Neuronal stem cell (in vitro differentiated cells): ENCODE data around the gene ALG9.

Experiments
- DNase-seq: peaks from one replicate; pipeline ENCODE4 v3.0.0-alpha.2; 2013; ENCODE audit warnings: low spot score
- H2AFZ ChIP-seq: one replicate; pipeline ENCODE4 v1.6.1; 2013; ENCODE audit warnings: mild to moderate bottlenecking, low read length, inconsistent platforms
- H2AK5ac ChIP-seq: 2 replicates; pipeline ENCODE4 v1.6.1; 2013; ENCODE audit warnings: low read depth, mild to moderate bottlenecking, inconsistent platforms, low read length, moderate library complexity, mixed read lengths
- H2BK120ac ChIP-seq: 2 replicates; pipeline ENCODE4 v1.6.1; 2013; ENCODE audit warnings: low read depth, mild to moderate bottlenecking, inconsistent platforms, low read length, moderate library complexity, mixed read lengths
- H2BK12ac ChIP-seq: one replicate; pipeline ENCODE4 v1.6.1; 2013; ENCODE audit warnings: low read length, inconsistent platforms
- H2BK15ac ChIP-seq: 2 replicates; pipeline ENCODE4 v1.6.1; 2013; ENCODE audit warnings: mild to moderate bottlenecking, low read length, inconsistent platforms, mixed read lengths
- H2BK5ac ChIP-seq: one replicate; pipeline ENCODE4 v1.6.1; 2013; ENCODE audit warnings: inconsistent platforms, mild to moderate bottlenecking, low read length, moderate library complexity
- H3K14ac ChIP-seq: one replicate; pipeline ENCODE4 v1.6.1; 2013; ENCODE audit warnings: low read length, inconsistent platforms
- H3K18ac ChIP-seq: 2 replicates; pipeline ENCODE4 v1.6.1; 2013; ENCODE audit warnings: low read length, inconsistent platforms
- H3K23ac ChIP-seq: 2 replicates; pipeline ENCODE4 v1.6.1; 2013; ENCODE audit warnings: low read depth, mild to moderate bottlenecking, mixed read lengths, low read length, inconsistent platforms; ENCODE audit not compliant: poor library complexity
- H3K27ac ChIP-seq: replicated peaks from 3 replicates; pipeline ENCODE4 v1.5.1; 2013; ENCODE audit warnings: low read length, inconsistent platforms
- H3K27me3 ChIP-seq, 3 experiments: 2 replicates each; pipeline ENCODE4 v1.6.1; 2013; ENCODE audit warnings: low read length in 3 of 3, mild to moderate bottlenecking in 2 of 3, inconsistent platforms in 1 of 3, low read depth in 1 of 3, mixed read lengths in 1 of 3, moderate library complexity in 1 of 3; ENCODE audit not compliant: control insufficient read depth in 3 of 3, insufficient read depth in 3 of 3
- H3K36me3 ChIP-seq, 2 donors: replicated peaks in 1 of 2; 2 replicates each; pipeline ENCODE4 v1.6.1; 2013; ENCODE audit warnings: low read length in 2 of 2; ENCODE audit not compliant: control insufficient read depth in 2 of 2, insufficient read depth in 2 of 2
- H3K4ac ChIP-seq: 2 replicates; pipeline ENCODE4 v1.6.1; 2013; ENCODE audit warnings: inconsistent platforms, mild to moderate bottlenecking, low read length, moderate library complexity
- H3K4me1 ChIP-seq, 2 donors: 1 replicate in 1 of 2; 2 replicates in 1 of 2; pipeline ENCODE4 v1.6.1; 2013; ENCODE audit warnings: low read length in 2 of 2, low read depth in 1 of 2; ENCODE audit not compliant: control insufficient read depth in 2 of 2, insufficient read depth in 1 of 2
- H3K4me2 ChIP-seq: one replicate; pipeline ENCODE4 v1.6.1; 2013; ENCODE audit warnings: mild to moderate bottlenecking, low read length, inconsistent platforms; ENCODE audit not compliant: insufficient read depth, poor library complexity, severe bottlenecking
- H3K4me3 ChIP-seq, 2 donors: 2 replicates each; pipeline ENCODE4 v1.5.1; 2013; ENCODE audit warnings: low read length in 2 of 2, mild to moderate bottlenecking in 2 of 2, inconsistent platforms in 1 of 2, moderate library complexity in 1 of 2
- H3K79me1 ChIP-seq: one replicate; pipeline ENCODE4 v1.6.1; 2013; ENCODE audit warnings: low read depth, mild to moderate bottlenecking, inconsistent platforms, low read length, moderate library complexity
- H3K9ac ChIP-seq: one replicate; pipeline ENCODE4 v1.6.1; 2013; ENCODE audit warnings: mild to moderate bottlenecking, low read depth, low read length, inconsistent platforms; ENCODE audit not compliant: poor library complexity
- H3K9me3 ChIP-seq, 2 donors: replicated peaks in 1 of 2; 2 replicates each; pipeline versions ENCODE3 to v1.6.1; 2013; ENCODE audit warnings: low read length in 2 of 2, mild to moderate bottlenecking in 2 of 2, inconsistent platforms in 1 of 2, low read depth in 1 of 2, mixed read lengths in 1 of 2, moderate library complexity in 1 of 2; ENCODE audit not compliant: control insufficient read depth in 2 of 2, insufficient read depth in 1 of 2
- H4K8ac ChIP-seq: one replicate; pipeline ENCODE4 v1.6.1; 2013; ENCODE audit warnings: low read depth, mild to moderate bottlenecking, inconsistent platforms, low read length, moderate library complexity
- H4K91ac ChIP-seq: one replicate; pipeline ENCODE4 v1.6.1; 2013; ENCODE audit warnings: low read length, low read depth, mild to moderate bottlenecking, inconsistent platforms; ENCODE audit not compliant: poor library complexity
- WGBS, 2 donors: extraction: QIAGEN DNeasy Blood & Tissue Kit; methylation state at CpG; one replicate each; pipeline ENCODE4 v1.1.7; 2013; ENCODE audit warnings: missing lambda C conversion rate in 2 of 2, mixed read lengths in 1 of 2; ENCODE audit not compliant: insufficient read length in 2 of 2, insufficient replicate concordance in 1 of 2; ENCODE audit errors: extremely low coverage in 2 of 2; 5-methylcytosine and 5-hydroxymethylcytosine counted together

The ALG9 gene

DNA sequence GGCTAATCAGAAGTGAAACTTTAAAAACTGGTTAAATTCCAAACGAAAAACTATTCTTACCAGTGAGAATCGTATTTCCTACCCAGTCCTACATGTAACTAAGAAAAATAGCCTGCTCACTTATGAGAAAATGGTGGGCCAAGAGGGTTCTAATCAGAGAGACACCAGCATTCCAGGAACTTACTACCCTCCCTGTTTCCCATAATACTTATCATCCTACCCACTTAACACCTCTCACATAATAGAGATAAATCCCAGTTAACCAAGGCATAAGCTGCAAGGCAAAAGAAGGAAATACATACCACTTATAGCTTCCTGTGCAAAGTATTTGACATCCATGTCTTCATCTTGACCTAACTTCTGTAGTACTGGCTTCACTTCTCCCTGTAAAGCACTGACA lies 129.6 kb downstream of the ALG9 start:
- H3K4me2 ChIP-seq = no peak overlapping the region

GRCh38 chr11:111739299-111739698 lies 132.1 kb downstream of the ALG9 start:
- no peak overlapping the region for H2BK12ac ChIP-seq
- no CpG with 5 or more reads among the region's 2 CpGs for WGBS, 2 donors
- H4K91ac ChIP-seq = no peak overlapping the region
- no peaks in the 10 kb centered on the region for H3K27me3 ChIP-seq
- H3K4me3 ChIP-seq = no peak overlapping the region
- H3K4ac ChIP-seq = no peak overlapping the region
- no peak overlapping the region for H2BK120ac ChIP-seq
- H3K4me2 ChIP-seq = no peak overlapping the region
- H2BK15ac ChIP-seq = no peak overlapping the region
- no peaks in the 10 kb centered on the region for H3K9me3 ChIP-seq
- no peak overlapping the region for H3K23ac ChIP-seq
- no peak overlapping the region for H2AK5ac ChIP-seq
- no peak overlapping the region for H3K27ac ChIP-seq
- H3K14ac ChIP-seq = no peak overlapping the region
- H3K79me1 ChIP-seq = no peaks in the 10 kb centered on the region
- DNase-seq = no peak
- no peak overlapping the region for H2AFZ ChIP-seq
- no peak overlapping the region for H2BK5ac ChIP-seq
- peaks cover 10 to 42% of the 10 kb centered on the region in 2 donors for H3K36me3 ChIP-seq
- H3K18ac ChIP-seq = no peak overlapping the region
- H4K8ac ChIP-seq = no peak overlapping the region
- H3K9ac ChIP-seq = no peak overlapping the region
- H3K4me1 ChIP-seq = peaks cover 6 to 47% of the 10 kb centered on the region in 2 donors

More for the DNA sequence above, 129.6 kb downstream of the ALG9 start:
- no CpG with 5 or more reads among the region's 2 CpGs for WGBS, 2 donors
- H3K27me3 ChIP-seq = no peaks in the 10 kb centered on the region
- H2BK5ac ChIP-seq = no peak overlapping the region
- no peak overlapping the region for H4K8ac ChIP-seq
- no peak overlapping the region for H2BK12ac ChIP-seq
- H3K9me3 ChIP-seq = peaks cover 0 to 5% of the 10 kb centered on the region in 2 donors
- peaks cover 4 to 23% of the 10 kb centered on the region in 2 donors for H3K4me1 ChIP-seq
- H2BK15ac ChIP-seq = no peak overlapping the region
- no peak overlapping the region for H3K4ac ChIP-seq
- H3K4me3 ChIP-seq = no peak overlapping the region
- no peak overlapping the region for H2AK5ac ChIP-seq
- peaks cover 19 to 65% of the 10 kb centered on the region in 2 donors for H3K36me3 ChIP-seq
- no peak overlapping the region for H2AFZ ChIP-seq
- no peak overlapping the region for H3K9ac ChIP-seq
- no peak overlapping the region for H3K18ac ChIP-seq
- no peaks in the 10 kb centered on the region for H3K79me1 ChIP-seq
- no peak overlapping the region for H3K14ac ChIP-seq
- H3K23ac ChIP-seq = no peak overlapping the region
- H2BK120ac ChIP-seq = no peak overlapping the region
- no peak for DNase-seq
- H3K27ac ChIP-seq = no peak overlapping the region
- no peak overlapping the region for H4K91ac ChIP-seq

GRCh38 chr11:111737444-111738210 lies 133.8 kb downstream of the ALG9 start:
- H3K27ac ChIP-seq = no peak overlapping the region
- no peak overlapping the region for H3K4me3 ChIP-seq
- no peak overlapping the region for H3K4me2 ChIP-seq
- H3K27me3 ChIP-seq = no peaks in the 10 kb centered on the region
- no peak for DNase-seq
- H3K14ac ChIP-seq = no peak overlapping the region
- no peak overlapping the region for H4K8ac ChIP-seq
- no peak overlapping the region for H3K23ac ChIP-seq
- no peak overlapping the region for H3K4ac ChIP-seq
- no peak overlapping the region for H2BK5ac ChIP-seq
- H3K18ac ChIP-seq = no peak overlapping the region
- H3K4me1 ChIP-seq = peaks cover 15 to 62% of the 10 kb centered on the region in 2 donors
- H2BK120ac ChIP-seq = no peak overlapping the region
- no peaks in the 10 kb centered on the region for H3K9me3 ChIP-seq
- H3K79me1 ChIP-seq = no peaks in the 10 kb centered on the region
- H2AFZ ChIP-seq = no peak overlapping the region
- H3K36me3 ChIP-seq = peaks cover 5 to 26% of the 10 kb centered on the region in 2 donors
- no peak overlapping the region for H2BK15ac ChIP-seq
- no peak overlapping the region for H3K9ac ChIP-seq
- no peak overlapping the region for H2BK12ac ChIP-seq
- no peak overlapping the region for H2AK5ac ChIP-seq
- no CpG with 5 or more reads among the region's 14 CpGs for WGBS, 2 donors
- no peak overlapping the region for H4K91ac ChIP-seq

- H2AFZ ChIP-seq = no peak overlapping the region
- no peaks in the 10 kb centered on the region for H3K79me1 ChIP-seq
- DNase-seq = no peak
- H3K4me1 ChIP-seq = peaks cover 15 to 63% of the 10 kb centered on the region in 2 donors
- H2BK12ac ChIP-seq = no peak overlapping the region
- no peak overlapping the region for H4K91ac ChIP-seq
- H3K4me2 ChIP-seq = no peak overlapping the region
- H2BK5ac ChIP-seq = no peak overlapping the region
- H3K9me3 ChIP-seq = no peaks in the 10 kb centered on the region
- no peak overlapping the region for H3K14ac ChIP-seq
- H2AK5ac ChIP-seq = no peak overlapping the region
- H3K18ac ChIP-seq = no peak overlapping the region
- no peak overlapping the region for H2BK15ac ChIP-seq
- no peak overlapping the region for H2BK120ac ChIP-seq
- peaks cover 3 to 18% of the 10 kb centered on the region in 2 donors for H3K36me3 ChIP-seq
- no peak overlapping the region for H3K4me3 ChIP-seq
- H3K27me3 ChIP-seq = no peaks in the 10 kb centered on the region
- H3K23ac ChIP-seq = no peak overlapping the region
- no CpG with 5 or more reads among the region's 15 CpGs for WGBS, 2 donors
- H4K8ac ChIP-seq = no peak overlapping the region
- no peak overlapping the region for H3K27ac ChIP-seq
- no peak overlapping the region for H3K4ac ChIP-seq
- no peak overlapping the region for H3K9ac ChIP-seq
These were observed 134.5 kb downstream of the ALG9 start for GRCh38 chr11:111736621-111737443.
